HPDE6-E6E7 (cell line): ENCODE data around the gene FAF1.

Source experiments
- DNase-seq: peaks from one replicate; pipeline ENCODE4 v3.0.0; 2011; ENCODE audit warnings: missing footprints; ENCODE audit errors: extremely low spot score

The FAF1 gene

DNA sequence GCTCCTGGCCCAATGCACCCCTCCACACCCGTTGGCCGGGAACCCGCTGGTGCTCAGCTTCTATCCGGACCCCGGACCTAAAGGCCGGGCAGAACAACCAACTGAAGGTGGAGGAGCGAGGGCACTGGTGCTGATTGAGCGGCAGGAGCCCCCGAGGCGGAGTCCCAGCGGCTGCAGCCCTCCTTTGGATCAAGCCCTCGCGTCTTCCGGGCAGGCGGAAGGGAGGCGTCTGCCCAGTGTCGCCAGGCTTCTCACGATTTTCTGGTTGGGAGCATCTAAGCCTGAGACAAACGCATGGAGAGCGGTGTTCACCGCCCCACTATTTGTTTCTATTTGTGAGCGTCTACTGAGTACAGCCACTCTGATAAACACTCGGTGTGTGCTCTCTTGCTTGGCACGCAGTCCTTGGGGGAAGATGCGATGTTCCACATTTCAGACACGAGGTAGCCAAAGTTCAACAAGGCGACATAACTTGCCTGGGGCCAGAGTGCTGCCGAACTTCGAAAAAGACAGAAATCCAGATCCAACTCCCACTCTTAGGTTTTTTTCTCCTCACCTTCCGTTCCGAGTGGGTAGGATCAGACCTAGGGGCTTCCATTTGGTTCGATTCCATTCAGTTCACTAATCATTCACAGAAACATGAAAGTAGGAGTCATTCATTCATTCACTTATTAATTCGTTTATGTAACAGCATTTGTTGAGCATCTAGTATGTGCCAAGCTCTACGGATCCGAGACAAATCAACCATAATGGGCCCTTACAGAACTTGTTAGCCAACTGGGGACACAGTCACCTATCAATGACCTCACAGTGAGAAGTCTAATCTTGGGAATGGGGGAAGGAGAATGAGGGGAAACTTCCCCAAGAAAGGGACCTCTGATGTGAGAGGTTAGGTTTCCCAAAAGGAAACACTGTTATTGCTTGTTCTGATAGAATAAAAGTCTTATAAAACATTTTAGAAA, 532.0 kb downstream of the FAF1 start:
- DNase-seq, result no peak

DNA sequence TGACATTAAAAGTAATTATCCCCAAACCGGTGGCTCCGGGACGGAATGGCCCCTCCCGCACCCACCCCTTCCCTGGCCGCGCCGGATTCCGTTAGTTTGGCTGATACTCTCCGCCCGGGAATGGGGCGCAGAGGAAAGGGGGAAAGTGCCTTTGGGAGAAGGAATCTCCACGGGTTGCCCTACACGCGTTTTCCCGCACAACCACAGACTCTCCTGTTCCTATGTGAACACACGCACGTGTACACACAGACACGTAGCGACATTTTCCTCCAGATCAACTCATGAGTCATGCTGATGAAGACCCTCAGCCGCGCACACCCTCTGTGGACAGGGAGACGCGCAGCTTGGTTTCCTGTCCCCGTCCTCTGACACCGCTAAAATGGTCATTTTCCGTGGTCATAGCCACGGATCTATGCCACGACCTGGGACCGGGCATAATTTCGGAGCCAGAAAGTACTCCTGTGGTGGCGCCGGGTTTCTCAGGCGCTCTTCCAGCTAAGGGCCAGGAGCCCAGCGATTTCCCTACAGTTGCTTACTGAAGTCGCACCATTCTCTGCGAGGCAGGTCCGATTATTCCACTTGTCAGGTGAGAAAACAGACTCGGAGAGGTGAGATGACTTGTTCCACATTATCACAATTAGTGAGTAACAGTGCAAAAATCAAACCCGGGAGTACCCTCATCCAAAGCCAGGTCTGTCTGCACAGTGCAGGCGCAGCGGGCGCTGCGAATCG, 532.8 kb downstream of the FAF1 start:
- DNase-seq, result no peak

DNA sequence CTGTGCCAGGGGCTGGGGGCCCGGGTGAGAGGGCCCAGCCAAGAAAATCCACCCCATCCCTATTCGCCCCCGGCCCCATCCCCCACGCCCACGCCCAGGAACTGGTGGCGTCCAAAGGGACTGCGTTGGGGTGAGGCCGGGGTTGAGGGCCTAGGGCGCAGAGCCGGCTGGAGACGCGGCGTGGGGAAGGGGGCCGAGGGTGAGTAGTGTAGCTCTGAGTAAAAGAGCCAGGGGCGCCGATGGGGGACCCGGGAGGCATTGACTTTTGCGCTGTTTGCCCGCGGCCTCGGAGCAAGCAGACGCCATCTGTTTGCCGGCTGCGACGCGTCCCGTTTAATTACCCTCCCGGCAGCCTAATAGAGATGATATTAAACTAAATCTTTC, 533.4 kb downstream of the FAF1 start:
- no peak for DNase-seq

DNA sequence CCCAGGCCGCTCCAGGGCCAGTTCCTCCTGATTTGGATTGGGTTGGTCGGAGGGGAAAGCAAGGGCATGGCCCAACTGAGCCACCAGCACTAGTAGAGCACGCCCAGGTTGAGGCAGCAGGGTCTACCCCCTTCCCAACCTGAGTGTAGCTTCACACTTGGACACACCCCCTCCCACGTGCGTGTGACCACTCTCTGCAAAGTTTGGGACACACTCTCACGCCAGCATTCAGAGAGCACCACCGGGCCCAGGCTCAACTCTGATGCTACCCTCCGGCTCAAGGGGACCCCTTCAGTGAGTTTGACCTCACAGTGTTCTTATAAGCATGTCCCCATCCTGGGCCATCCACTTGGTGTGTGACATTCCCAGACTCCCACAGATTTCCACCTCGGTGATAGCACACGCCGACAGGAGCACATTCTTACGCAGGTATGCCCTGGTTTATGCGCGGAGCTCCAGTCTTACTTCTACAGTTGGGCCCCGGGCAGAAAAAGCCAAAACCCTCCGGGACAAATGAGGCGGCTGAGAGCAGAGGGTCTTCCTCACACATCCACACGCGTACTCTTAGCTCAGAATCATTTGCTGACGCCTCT, 533.9 kb downstream of the FAF1 start:
- DNase-seq, result no peak

DNA sequence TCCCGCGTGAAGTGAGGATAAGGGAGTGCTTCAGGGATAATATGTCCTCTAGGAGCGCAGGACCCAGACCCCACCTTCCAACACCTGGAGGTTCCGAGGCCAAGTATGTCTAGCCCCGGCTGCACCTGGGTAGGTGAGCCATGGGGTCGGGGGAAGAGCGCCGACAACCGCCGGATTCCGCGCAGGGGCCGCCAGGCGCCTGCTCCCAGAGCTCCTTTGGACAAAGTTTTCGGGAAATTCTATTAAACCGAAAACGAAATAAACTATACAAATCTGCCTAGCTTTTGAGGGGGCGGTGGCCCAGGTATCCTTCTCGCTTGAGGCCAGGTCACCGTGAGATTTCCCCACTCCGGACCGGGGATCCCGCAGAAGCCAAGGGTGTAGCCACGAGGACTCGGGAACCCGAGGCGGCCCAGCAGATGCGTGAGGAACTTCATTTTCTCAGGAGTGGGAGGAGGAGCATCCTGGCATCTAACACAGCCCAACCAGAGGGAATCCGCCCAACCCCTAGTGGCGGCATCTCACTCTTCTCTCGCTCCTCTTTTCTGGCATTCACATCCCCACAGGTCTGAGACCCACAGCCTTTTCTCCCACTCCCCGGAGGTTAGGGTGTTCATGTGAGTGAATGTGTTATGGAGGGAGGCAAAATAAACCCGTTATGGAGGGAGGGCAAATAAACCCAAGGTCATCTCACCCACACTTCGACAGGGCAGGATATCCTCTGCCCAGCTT, 534.5 kb downstream of the FAF1 start:
- no peak for DNase-seq

DNA sequence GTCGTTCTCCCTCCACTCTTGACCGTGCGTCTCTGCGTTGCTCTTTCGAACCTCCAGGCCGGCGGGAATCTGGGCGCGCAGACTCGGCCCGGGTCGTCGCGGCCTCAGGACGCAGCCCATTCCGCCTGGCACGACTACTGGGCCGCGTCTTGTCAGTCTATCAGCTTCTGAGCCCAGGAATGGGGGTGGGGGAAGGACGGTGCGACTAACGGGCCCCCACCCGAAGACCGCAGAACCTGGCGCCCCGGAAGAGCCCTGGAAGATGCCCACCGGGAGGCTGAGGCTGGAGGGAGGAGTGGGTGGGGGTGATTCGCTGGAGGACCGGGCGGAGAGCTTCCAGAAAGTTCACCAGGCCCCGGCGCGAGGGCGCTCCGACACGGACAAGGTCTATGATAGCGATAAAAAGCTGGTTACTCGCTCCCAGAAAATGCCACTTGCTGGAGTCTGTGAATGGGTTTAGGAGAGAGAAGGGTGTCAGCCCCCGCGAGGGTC, 535.1 kb downstream of the FAF1 start:
- no peak for DNase-seq

DNA sequence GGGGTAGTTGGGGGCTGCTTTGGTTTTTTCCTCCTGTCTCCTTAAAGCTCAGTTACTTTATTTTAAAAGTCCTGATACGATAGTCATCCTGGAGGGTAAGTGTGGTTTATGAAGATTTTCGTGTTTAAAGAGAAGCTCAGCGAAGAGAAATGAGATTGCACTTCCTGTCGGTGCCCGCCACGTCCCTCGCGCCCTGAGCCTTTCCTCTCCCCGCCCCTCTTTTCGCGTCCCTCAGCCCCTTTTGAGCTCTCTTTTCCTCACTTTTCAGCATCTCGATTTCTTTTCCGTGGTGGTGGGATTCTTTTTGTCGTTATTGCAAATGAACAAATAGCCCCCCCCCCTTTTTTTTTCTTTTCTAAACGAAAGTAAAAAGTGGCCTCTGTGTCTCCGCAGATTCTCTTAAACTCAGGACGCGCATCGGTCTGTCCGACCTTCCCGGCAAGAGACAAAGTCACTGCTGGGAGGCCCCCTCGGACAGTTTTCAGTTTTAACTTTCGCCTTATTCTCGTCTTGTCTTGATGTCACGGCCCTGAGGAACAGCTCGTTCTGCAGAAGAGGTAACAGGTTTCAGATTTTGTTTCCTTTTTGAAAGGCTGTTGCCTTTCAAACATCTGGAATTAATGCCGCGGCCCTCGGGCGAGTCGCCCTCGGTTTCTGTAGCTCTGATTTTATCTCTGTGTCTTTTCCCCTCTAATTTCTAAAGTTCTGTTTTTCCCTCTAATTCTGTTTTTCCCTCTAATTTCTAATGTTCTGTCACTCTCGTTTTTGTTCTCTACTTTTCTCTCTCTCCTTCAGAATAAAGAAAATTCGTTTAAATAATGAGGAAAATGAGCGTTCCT, 535.8 kb downstream of the FAF1 start:
- DNase-seq, result no peak

DNA sequence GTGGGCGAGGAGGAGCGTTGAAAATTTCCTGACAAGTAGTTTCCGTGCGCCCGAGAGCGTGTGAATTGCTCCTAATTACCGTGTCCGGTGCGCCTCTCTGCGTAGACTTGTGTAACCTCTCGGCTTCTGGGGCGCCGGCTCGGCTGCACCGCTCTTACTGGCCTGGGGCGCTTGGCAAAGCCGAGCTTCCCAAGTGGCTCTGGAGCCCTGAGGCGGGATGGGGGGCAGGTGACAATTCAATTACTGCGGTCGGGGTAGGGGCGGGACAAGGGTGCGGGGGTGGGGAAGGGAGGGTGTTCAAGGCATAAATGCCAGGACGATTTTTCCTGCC, 536.4 kb downstream of the FAF1 start:
- DNase-seq, result no peak

DNA sequence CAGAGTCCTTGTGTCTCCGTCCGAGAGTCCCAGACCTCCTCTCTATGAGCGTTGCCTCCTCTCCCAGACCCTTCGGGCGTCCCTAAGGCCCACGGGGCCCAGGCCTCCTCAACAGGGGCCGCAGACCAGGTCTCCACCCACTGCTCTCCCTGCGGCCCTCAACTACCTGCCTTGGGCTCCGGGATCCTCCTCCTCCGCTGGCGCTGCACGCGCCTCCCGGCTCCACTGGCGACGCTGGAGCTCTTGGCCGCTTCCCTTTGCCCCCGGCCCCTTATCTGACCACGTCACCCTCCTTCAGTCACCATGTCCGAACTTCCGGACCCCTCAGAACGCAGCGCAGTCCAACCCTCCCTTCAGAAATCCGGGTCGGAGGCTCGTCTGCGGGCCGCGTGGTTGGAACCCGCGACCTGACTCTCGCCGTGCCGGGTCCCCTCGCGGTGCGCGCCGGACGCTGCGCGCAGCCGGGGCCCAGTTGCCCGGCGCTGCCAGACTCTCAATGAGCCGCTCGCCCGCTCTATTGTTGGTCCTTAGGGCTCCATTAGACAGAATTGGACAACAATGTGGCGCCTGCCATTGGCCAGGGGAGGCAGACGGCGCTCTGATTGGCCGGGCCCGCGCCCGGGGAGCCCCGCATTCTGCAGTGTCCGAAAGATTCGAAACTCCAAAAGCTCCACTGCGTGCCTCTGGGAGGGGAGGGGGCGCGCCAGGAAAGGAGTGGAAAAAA, 537.0 kb downstream of the FAF1 start, which contains the start of gene DMRTA2:
Gene DMRTA2 (minus strand): TSS at position 498 of the 724 bp plus-strand sequence. CDS start 1,907 bp downstream, outside the sequence.
- DNase-seq, result no peak

DNA sequence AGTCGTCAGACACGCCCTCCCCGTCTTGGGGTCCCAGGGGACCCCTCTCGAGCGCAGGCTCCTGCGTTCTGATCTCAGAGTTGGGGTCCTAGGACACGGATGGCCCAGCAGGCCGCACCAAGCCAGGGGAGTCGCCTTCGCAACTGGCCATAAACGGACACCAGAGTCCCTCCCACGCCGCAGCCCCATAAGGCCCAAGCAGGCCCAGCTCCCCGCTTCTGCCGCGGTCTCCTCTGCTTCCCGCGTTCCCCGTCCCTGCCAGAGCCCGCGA, 537.5 kb downstream of the FAF1 start:
- DNase-seq, result no peak

DNA sequence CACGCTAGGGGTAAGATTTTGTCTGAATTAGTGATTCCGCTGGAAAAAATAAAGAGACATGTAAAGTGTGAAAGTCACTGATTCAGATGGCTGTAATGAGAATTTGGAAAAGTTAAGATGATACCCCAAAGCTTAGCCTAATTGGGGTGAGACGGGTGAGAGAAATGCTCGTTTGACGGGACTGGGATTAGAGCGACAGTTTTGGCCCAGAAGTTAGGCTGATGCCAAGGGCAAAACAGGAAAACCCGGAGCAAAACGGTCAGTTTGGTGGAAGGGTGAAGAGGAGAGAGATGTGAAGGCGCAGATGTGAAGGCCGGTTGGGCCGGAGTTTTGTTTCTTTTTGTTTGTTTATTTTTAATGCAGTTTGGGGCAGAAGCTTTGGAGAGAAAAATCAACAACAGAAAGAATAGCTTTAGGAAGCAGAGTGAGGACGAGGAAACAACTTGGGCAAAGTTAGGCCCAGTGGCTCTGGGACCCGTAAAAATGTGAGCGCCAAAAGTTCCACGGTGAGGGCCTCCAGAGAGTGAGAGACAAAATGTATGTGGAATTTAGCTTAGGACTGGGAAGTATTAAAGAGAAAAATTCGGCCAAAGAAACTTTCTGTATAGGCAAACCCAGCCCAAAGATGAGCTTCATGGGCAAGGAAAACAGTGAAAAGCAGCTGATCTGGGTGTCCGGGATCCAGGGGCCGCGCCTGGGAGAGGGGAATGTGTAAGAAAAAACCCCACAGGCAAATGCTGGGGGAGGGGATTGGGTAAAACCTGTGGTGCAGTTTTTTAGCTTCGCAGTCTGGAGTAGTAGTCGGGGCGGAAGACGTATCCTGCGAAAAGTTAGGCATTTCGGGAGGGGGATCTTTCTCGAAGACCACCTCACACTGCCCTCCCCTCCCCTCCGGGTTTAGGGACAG, 538.0 kb downstream of the FAF1 start:
- no peak for DNase-seq

DNA sequence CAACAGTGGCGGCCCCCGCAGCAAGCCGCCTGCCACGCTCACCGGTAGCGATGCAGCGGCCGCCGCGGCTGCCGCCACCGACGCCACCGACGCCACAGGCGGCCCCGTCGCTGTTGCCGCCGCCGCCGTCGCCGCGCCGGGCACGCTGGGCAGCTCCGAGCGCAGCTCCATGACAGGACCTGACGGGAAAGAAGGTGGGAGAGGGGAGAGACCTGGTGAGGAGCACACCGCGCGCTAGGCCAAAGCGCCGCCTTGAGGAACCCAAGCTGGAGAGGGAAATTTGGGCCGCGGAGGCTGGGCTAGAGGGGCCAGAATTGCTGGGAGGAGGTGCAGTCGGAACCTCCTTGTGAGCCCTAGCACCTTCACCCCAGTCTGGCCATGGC, 538.7 kb downstream of the FAF1 start:
- no peak for DNase-seq

DNA sequence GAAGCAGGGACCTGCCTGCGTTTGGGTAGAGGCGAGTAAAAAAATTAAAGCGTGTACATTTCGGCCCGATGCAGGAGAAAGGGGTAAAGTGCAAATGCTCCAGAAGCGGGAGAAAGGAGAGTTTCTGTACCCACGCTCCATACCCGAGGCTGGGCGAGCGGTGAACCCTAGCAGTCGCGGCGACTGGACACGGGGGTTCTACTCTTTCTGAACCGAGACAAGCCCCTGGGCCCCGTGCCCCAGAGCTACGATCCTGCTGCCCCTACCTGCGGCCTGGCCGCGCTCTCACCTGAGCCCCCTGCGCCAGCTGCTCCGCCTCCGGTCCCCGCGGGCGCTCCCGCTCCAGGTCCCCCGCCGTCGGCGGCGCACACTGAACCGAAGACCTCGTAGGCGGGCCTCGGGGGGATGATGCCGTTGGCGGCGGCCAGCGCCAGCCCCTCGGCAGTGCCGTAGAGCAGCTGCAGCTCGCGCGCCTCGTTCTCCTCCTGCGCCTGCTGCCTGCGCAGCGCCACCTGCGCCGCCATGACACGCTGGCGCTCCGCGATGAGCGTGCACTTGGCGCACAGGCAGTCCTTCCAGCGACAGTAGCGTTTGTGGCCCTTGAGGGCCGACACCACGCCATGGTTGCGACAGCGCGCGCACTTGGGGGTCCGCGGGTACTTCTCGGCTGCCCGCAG, 539.2 kb downstream of the FAF1 start:
- no peak for DNase-seq

DNA sequence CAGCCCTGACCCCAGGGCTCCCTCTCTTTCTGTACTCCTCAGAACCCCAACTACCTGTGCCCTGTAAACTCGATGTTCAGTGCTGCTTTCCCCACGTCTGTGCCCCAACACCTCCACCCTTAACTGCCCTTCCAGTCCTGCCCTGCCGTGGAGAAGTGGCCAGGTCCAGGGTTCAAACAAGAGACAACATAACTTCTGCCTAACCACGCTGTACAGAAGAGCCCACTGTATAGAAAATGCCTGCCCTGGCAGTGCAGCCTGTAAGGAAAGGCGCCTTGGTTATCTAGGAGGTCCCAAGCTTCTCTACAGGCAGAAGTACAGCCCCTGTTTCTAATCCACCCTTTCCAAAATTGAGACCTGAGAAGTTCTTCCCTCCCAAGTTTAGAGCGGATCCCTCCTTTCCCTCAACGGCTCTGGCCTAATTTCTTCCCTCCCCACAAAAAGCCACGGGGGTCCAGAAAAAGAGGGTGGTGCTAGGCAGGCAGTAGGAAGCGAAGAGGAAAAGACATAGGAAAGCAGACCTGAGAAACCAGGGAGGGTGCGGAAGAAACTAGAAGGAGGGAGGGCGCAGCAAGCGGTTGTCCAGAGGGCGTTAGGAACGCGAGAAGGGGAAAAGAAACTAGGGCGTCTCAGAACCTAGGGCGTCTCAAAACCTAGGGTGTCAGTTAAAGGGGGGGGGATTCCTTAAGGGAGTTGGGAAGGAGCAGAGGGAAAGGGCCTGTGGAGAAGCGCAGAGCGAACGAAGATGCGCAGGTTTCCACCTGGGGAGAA, 540.0 kb downstream of the FAF1 start:
- DNase-seq, result no peak

DNA sequence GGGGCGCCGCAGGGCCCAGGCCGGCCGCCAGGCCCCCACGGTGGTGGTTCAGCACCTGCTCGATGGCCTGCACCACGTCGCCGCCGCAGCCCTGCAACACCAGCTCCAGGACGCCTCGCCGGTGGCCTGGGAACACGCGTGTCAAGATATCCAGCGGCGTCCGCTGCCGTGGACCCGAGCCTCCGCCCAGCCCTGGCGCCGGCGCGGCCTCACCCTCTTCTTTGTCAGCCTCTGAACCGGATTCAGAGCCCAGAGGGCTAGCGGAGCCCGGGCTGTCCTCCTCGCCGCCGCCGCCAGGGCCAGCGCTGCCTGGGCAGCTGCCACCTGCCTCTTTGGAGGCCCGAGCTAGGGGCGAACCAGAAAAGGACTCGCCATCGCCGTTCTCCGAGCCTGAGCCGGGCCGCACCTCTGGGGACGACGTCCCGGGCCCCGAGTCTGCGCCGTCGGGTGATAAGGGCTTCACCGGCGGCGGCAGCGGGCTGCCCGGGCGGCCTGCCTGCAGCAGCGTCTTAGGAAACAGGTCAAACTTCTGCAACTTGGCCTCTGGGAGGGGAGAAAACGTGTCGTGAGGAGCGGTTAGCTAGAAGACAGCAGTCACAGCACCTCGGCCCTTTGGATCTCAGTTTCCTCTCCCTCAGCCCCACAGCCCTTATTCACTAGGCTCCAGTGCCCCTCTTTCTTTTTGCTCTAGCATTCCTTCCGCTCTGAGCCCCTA, 540.7 kb downstream of the FAF1 start:
- no peak for DNase-seq

DNA sequence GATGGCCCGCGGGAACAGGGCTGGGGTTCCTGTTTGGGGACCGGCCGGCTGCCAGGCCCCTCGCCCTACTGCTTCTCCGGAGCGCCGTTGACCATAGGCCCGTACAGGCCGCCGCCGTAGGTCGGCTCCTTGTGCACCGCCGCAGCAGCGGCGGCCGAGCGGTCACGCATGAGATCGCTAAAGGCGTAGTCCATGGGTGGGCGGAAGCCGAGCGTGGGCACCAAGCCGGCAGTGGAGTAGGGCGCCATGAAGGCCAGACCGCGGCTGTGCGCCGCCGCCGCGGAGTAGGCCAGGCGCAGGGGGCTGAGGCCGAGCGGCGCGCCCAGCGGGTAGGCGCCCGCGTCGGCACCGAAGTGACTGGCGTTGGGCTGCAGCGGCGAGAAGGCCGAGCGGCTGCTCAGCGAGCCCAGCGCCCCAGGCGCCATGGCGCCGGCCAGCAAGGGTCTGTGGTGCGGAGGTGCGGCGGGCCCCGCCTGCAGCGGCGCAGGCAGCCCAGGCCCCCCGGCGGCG, 541.4 kb downstream of the FAF1 start:
- DNase-seq, result no peak

DNA sequence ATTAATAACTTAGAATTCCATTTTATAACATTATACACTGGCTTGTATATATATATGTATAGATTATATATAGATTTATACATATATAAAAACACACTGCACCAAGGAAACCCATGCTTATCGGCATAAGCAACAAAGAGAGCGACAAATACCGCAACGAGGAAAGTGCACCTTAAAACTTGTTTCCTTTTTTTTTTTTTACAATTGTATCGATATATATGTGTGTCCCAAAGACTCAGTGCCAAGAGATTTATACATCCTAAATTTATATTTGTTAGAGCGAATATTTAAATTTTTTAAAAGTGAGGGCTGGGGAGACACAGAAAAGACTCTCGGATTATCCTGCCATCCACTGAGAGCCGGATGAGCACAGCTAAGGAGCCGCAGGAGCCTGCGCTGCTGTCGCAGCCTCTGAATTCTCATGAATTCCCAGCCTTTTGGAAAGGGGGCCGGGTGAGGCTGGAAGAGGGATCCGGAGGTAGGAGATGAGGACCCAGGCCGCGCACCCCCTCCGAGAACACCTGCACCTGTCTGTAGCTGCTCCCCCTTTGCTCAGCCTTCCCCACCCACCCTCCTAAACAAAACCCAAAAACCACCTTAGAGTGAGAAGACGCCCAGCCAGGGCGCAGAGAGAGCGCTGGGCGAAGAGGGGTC, 542.0 kb downstream of the FAF1 start:
- no peak for DNase-seq
